HepG2 (cell line): ENCODE results near the gene AIDA. TPM values are rescaled to one million over a fixed set of nuclear protein-coding genes. Genes with fewer than 3 reads are reported as not detected.

Experiments
- ATAD3A ChIP-seq: sonication (generic); formaldehyde crosslinking; IDR thresholded peaks from 2 replicates; pipeline ENCODE4 v1.4.0; 2020; ENCODE audit warnings: missing genetic modification reagents
- ATF1 ChIP-seq: IDR thresholded peaks from 2 replicates; pipeline ENCODE4 v1.6.1; 2016; ENCODE audit warnings: mild to moderate bottlenecking, control low read depth
- HES4 ChIP-seq: sonication (generic); formaldehyde crosslinking; IDR thresholded peaks from 2 replicates; pipeline ENCODE4 v1.9.0; 2021; ENCODE audit warnings: mild to moderate bottlenecking, missing genetic modification reagents, borderline replicate concordance
- IRF9 ChIP-seq: sonication (generic); formaldehyde crosslinking; IDR thresholded peaks from 2 replicates; pipeline ENCODE4 v1.8.0; 2022; ENCODE audit warnings: missing genetic modification reagents, mild to moderate bottlenecking, borderline replicate concordance
- JUNB ChIP-seq: sonication (generic); formaldehyde crosslinking; IDR thresholded peaks from 2 replicates; pipeline ENCODE4 v1.8.0; 2022; ENCODE audit warnings: missing genetic modification reagents, mild to moderate bottlenecking, borderline replicate concordance
- POLR2AphosphoS2 ChIP-seq: IDR thresholded peaks from 2 replicates; pipeline ENCODE4 v1.6.1; 2011; ENCODE audit warnings: low read depth, low read length, improper control_type of control experiment
- PRDM10 ChIP-seq: sonication (generic); formaldehyde crosslinking; IDR thresholded peaks from 2 replicates; pipeline ENCODE4 v1.4.0; 2020; ENCODE audit warnings: low read depth, missing genetic modification reagents
- PRPF4 ChIP-seq: fragments of 200-400 bp; formaldehyde crosslinking; IDR thresholded peaks from 2 replicates; pipeline ENCODE4 v1.6.1; 2016; ENCODE audit warnings: low read length, low read depth; ENCODE audit not compliant: poor library complexity, severe bottlenecking
- STAT6 ChIP-seq: sonication (generic); formaldehyde crosslinking; IDR thresholded peaks from 2 replicates; pipeline ENCODE4 v1.4.0; 2020; ENCODE audit warnings: missing genetic modification reagents, mild to moderate bottlenecking, borderline replicate concordance
- TBX2 ChIP-seq: sonication (generic); formaldehyde crosslinking; IDR thresholded peaks from 2 replicates; pipeline ENCODE4 v1.5.0; 2020; ENCODE audit warnings: missing genetic modification reagents, mild to moderate bottlenecking, borderline replicate concordance
- UBTF ChIP-seq: sonication (generic); formaldehyde crosslinking; IDR thresholded peaks from 2 replicates; pipeline ENCODE4 v1.4.0; 2020; ENCODE audit warnings: mild to moderate bottlenecking, missing genetic modification reagents
- ZMYM2 ChIP-seq: sonication (generic); formaldehyde crosslinking; IDR thresholded peaks from 2 replicates; pipeline ENCODE4 v1.8.0; 2022; ENCODE audit warnings: mild to moderate bottlenecking, missing genetic modification reagents
- ZNF292 ChIP-seq: sonication (generic); formaldehyde crosslinking; IDR thresholded peaks from 2 replicates; pipeline ENCODE4 v1.8.1; 2022; ENCODE audit warnings: mild to moderate bottlenecking, low read depth, missing genetic modification reagents, borderline replicate concordance
- ZNF558 ChIP-seq: sonication (generic); formaldehyde crosslinking; IDR thresholded peaks from 2 replicates; pipeline ENCODE4 v1.9.0; 2022; ENCODE audit warnings: mild to moderate bottlenecking, missing genetic modification reagents, borderline replicate concordance
- ZNF569 ChIP-seq: sonication (generic); formaldehyde crosslinking; IDR thresholded peaks from 2 replicates; pipeline ENCODE4 v1.5.0; 2020; ENCODE audit warnings: mild to moderate bottlenecking, missing genetic modification reagents, moderate library complexity, borderline replicate concordance
- ZNF660 ChIP-seq: sonication (generic); formaldehyde crosslinking; IDR thresholded peaks from 2 replicates; pipeline ENCODE4 v1.5.1; 2020; ENCODE audit warnings: mild to moderate bottlenecking, low read depth, missing genetic modification reagents, borderline replicate concordance
- polyA plus RNA-seq, 8 experiments: library from polyadenylated mRNA; depleted of rRNA in 3 of 8; stranded (reverse) in 7 of 8; unstranded in 1 of 8; fragments of >200 nt; fragmentation: Illumina TruSeq in 4 of 8; extraction: Trizol in 4 of 8; gene quantifications; 2 replicates each; pipeline versions ENCODE4 v1.2.1 to v1.2.3, GENCODE V29; 2011 to 2016; ENCODE audit warnings: low read depth in 4 of 8, missing spikeins in 1 of 8, mixed read lengths in 1 of 8; ENCODE audit not compliant: insufficient read depth in 1 of 8
- total RNA-seq, 5 experiments: library from RNA; depleted of rRNA; stranded (reverse); fragments of >200 nt; fragmentation: Illumina TruSeq; extraction: Trizol; gene quantifications; 2 replicates each; pipeline ENCODE4 v1.2.3, GENCODE V29; 2016; ENCODE audit warnings: low read depth in 1 of 5

AIDA gene
- total and polyA plus RNA-seq, 2 of the 13 experiments (the other 11 are each of a cell fraction or from before 2014, with no cell fraction given), result 17.5 to 35.4 TPM

- TF ChIP-seq PRDM10 (CRISPR knock-in tag) (0 out of 2 replicates have a peak, but pooled peaks have one; percentile 37), ZNF292 (CRISPR knock-in tag) (peak; percentile 19; the same call in 1 of the 2 replicates), ZMYM2 (CRISPR knock-in tag) (no peak), IRF9 (peak; percentile 41; the same call in 1 of the 2 replicates), ZNF660 (CRISPR knock-in tag) (no peak), ZNF558 (CRISPR knock-in tag) (no peak), ATAD3A (CRISPR knock-in tag) (no peak), TBX2 (CRISPR knock-in tag) (no peak), POLR2AphosphoS2 (no peak), JUNB (CRISPR knock-in tag) (no peak), ZNF569 (CRISPR knock-in tag) (no peak), HES4 (CRISPR knock-in tag) (peak; percentile 67; the same call in 1 of the 2 replicates), UBTF (CRISPR knock-in tag) (peak; percentile 68; the same call in 1 of the 2 replicates), PRPF4 (no peak), STAT6 (CRISPR knock-in tag) (no peak), ATF1 (CRISPR knock-in tag) (no peak)
Observed at GRCh38 chr1:222711319-222712252, 705 bp downstream of the AIDA start (continued).
